Activated CD4-positive, alpha-beta T cell treated with anti-CD3 and anti-CD28 coated beads for 36 hours (primary cell): ENCODE data around the gene TLE3. TPM values are rescaled to one million over a fixed set of nuclear protein-coding genes. Genes with fewer than 3 reads are reported as not detected.
"Not testable (repeated sequence)": the region's sequence is repeated elsewhere in the genome, so short reads cannot be mapped to it uniquely, and the experiment has no call there.

Experiments
- ATAC-seq: fragments of 200-7000 bp; cut with Tn5 transposase; one replicate; pipeline ENCODE4 v1.10.0; 2021; ENCODE audit warnings: mild to moderate bottlenecking, moderate library complexity
- CTCF ChIA-PET: fragments of 350-600 bp; sonication (Branson Sonifier 250); formaldehyde crosslinking; loops from one replicate; lab custom pipeline; 2021; ENCODE audit warnings: antibody characterized with exemption; lab: Charles Lee
- POLR2A ChIA-PET: fragments of 350-600 bp; sonication (Branson Sonifier 250); formaldehyde crosslinking; loops from one replicate; lab custom pipeline; 2021; ENCODE audit warnings: antibody characterized with exemption, inconsistent platforms; lab: Charles Lee
- DNase-seq: peaks from one replicate; pipeline ENCODE4 v3.0.0-alpha.2; 2020
- H3K27ac Mint-ChIP-seq: one replicate; pipeline ENCODE4 v1.8.0; 2021; ENCODE audit warnings: mixed read lengths
- H3K27me3 Mint-ChIP-seq: one replicate; pipeline ENCODE4 v1.8.0; 2021; ENCODE audit warnings: mixed read lengths
- H3K36me3 Mint-ChIP-seq: one replicate; pipeline ENCODE4 v1.8.0; 2021; ENCODE audit warnings: low read depth, mixed read lengths
- H3K4me1 Mint-ChIP-seq: one replicate; pipeline ENCODE4 v1.8.0; 2021; ENCODE audit warnings: mixed read lengths
- H3K4me3 Mint-ChIP-seq: one replicate; pipeline ENCODE4 v1.8.0; 2021; ENCODE audit warnings: mild to moderate bottlenecking, moderate library complexity, mixed read lengths
- H3K9me3 Mint-ChIP-seq: one replicate; pipeline ENCODE4 v1.8.0; 2021; ENCODE audit warnings: low read depth, mixed read lengths
- intact Hi-C, 2 experiments: fragments of 100-400 bp; cut with DNase I in 1 of 2; cut with micrococcal nuclease in 1 of 2; formaldehyde crosslinking; loops; one replicate each; pipeline versions ENCODE4 v1.14.2 to v1.15.1; 2022 to 2024; cut with DNase I, micrococcal nuclease
- total RNA-seq, 2 experiments: library from RNA; stranded (reverse); gene quantifications; one replicate each; pipeline ENCODE4 v1.2.3, GENCODE V29; 2021

Gene TLE3
- total RNA-seq, 2 experiments from 2014 or later: 89.2 to 97.6 TPM

- no peak for DNase-seq
- no peak for ATAC-seq
- Mint-ChIP-seq H3K4me1 (peaks cover 3% of the 10 kb centered on the region), H3K27me3 (peaks cover 3% of the 10 kb centered on the region), H3K4me3 (no peak overlapping the region), H3K9me3 (no peaks in the 10 kb centered on the region), H3K36me3 (no peaks in the 10 kb centered on the region), H3K27ac (no peak overlapping the region)
- CTCF ChIA-PET: interaction anchor here (0.8 kb wide), 1 partner anchor 338 kb away, joined by 3 read pairs; no protein-coding TSS in a partner anchor
- POLR2A ChIA-PET: no interaction called here
- intact Hi-C loops: no loop called here
These were observed 27.9 kb upstream of the TLE3 start for GRCh38 chr15:70125605-70126004.

- ATAC-seq (no peak), DNase-seq (no peak)
- H3K4me3 Mint-ChIP-seq: no peak overlapping the region
- POLR2A ChIA-PET: no interaction called here
- H3K9me3 Mint-ChIP-seq: no peaks in the 10 kb centered on the region
- no peak overlapping the region for H3K27ac Mint-ChIP-seq
- intact Hi-C loops: loop anchor here in 1 of 2 experiments (2.0 kb wide), 1 partner anchor 29 kb away; no protein-coding TSS in a partner anchor
- H3K4me1 Mint-ChIP-seq: no peaks in the 10 kb centered on the region
- H3K36me3 Mint-ChIP-seq: no peaks in the 10 kb centered on the region
- H3K27me3 Mint-ChIP-seq: peaks cover 3% of the 10 kb centered on the region
- CTCF ChIA-PET: interaction anchor here (0.7 kb wide), 1 partner anchor 260 kb away, joined by 3 read pairs; no protein-coding TSS in a partner anchor
These were observed 24.0 kb upstream of the TLE3 start for GRCh38 chr15:70121624-70122302.

GRCh38 chr15:70120958-70121623 is 23.4 kb upstream of the TLE3 start:
- CTCF ChIA-PET: interaction anchor here (0.7 kb wide), 1 partner anchor 260 kb away, joined by 3 read pairs; no protein-coding TSS in a partner anchor
- no peaks in the 10 kb centered on the region for H3K4me1 Mint-ChIP-seq
- H3K27ac Mint-ChIP-seq: no peak overlapping the region

GRCh38 chr15:70119911-70120508 is 22.3 kb upstream of the TLE3 start:
- H3K9me3 Mint-ChIP-seq: no peaks in the 10 kb centered on the region
- intact Hi-C loops: loop anchor here in 1 of 2 experiments (2.0 kb wide), 1 partner anchor 31 kb away; no protein-coding TSS in a partner anchor
- ATAC-seq (no peak), DNase-seq (no peak)
- peaks cover 2% of the 10 kb centered on the region for H3K27me3 Mint-ChIP-seq
- ChIA-PET CTCF (no interaction called here), POLR2A (no interaction called here)
- no peak overlapping the region for H3K4me3 Mint-ChIP-seq
- H3K4me1 Mint-ChIP-seq: no peaks in the 10 kb centered on the region
- no peak overlapping the region for H3K27ac Mint-ChIP-seq
- H3K36me3 Mint-ChIP-seq: no peaks in the 10 kb centered on the region

More at GRCh38 chr15:70120958-70121623, 23.4 kb upstream of the TLE3 start:
- Mint-ChIP-seq H3K27me3 (peaks cover 3% of the 10 kb centered on the region), H3K36me3 (no peaks in the 10 kb centered on the region), H3K4me3 (no peak overlapping the region), H3K9me3 (no peaks in the 10 kb centered on the region)
- DNase-seq (no peak), ATAC-seq (no peak)
- POLR2A ChIA-PET: no interaction called here
- intact Hi-C loops: loop anchor here in 1 of 2 experiments (2.0 kb wide), 1 partner anchor 30 kb away; no protein-coding TSS in a partner anchor

GRCh38 chr15:70118599-70118998 is 20.9 kb upstream of the TLE3 start:
- Mint-ChIP-seq H3K4me3 (no peak overlapping the region), H3K9me3 (no peaks in the 10 kb centered on the region), H3K27ac (no peak overlapping the region), H3K4me1 (no peaks in the 10 kb centered on the region), H3K27me3 (no peaks in the 10 kb centered on the region), H3K36me3 (no peaks in the 10 kb centered on the region)
- DNase-seq: no peak
- POLR2A ChIA-PET: no interaction called here
- intact Hi-C loops: no loop called here
- ATAC-seq: no peak
- CTCF ChIA-PET: interaction anchor here (0.6 to 1.0 kb wide), 2 partner anchors 52 to 349 kb away, joined by 3 read pairs; no protein-coding TSS in a partner anchor

GRCh38 chr15:70116317-70116716 is 18.6 kb upstream of the TLE3 start:
- no peak for DNase-seq

DNA sequence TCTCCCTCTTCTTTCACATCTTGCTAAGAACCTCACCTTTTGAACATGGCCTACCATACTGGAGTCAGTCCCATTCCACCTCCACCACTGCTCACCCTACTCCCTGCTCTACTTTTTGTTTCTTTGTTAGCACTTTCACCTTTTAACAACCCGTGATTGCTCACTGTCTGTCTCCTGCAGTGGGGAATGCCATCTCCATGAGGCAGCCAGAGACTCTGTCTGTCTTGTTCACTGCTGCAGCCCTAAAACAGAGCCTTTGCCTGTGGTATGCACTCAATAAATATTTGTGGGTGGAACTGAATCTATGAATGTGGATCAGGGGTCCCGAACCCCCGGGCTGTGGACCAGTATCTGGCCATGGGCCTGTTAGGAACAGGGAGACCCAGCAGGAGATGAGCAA is 16.5 kb upstream of the TLE3 start:
- no peak overlapping the region for H3K4me3 Mint-ChIP-seq
- no peaks in the 10 kb centered on the region for H3K9me3 Mint-ChIP-seq
- H3K4me1 Mint-ChIP-seq: no peaks in the 10 kb centered on the region
- no peak for DNase-seq
- intact Hi-C loops: no loop called here
- CTCF ChIA-PET: interaction anchor here (1.0 kb wide), 1 partner anchor 377 kb away, joined by 3 read pairs; no protein-coding TSS in a partner anchor
- no peaks in the 10 kb centered on the region for H3K36me3 Mint-ChIP-seq
- POLR2A ChIA-PET: no interaction called here
- no peak overlapping the region for H3K27ac Mint-ChIP-seq
- ATAC-seq: no peak
- H3K27me3 Mint-ChIP-seq: peaks cover 3% of the 10 kb centered on the region

More at GRCh38 chr15:70116317-70116716, 18.6 kb upstream of the TLE3 start:
- Mint-ChIP-seq H3K9me3 (no peaks in the 10 kb centered on the region), H3K4me3 (no peak overlapping the region), H3K27ac (no peak overlapping the region), H3K4me1 (no peaks in the 10 kb centered on the region), H3K27me3 (peaks cover 3% of the 10 kb centered on the region), H3K36me3 (no peaks in the 10 kb centered on the region)
- intact Hi-C loops: no loop called here
- POLR2A ChIA-PET: no interaction called here
- no peak for ATAC-seq
- CTCF ChIA-PET: interaction anchor here (1.0 kb wide), 1 partner anchor 13 kb away, joined by 3 read pairs; no protein-coding TSS in a partner anchor

DNA sequence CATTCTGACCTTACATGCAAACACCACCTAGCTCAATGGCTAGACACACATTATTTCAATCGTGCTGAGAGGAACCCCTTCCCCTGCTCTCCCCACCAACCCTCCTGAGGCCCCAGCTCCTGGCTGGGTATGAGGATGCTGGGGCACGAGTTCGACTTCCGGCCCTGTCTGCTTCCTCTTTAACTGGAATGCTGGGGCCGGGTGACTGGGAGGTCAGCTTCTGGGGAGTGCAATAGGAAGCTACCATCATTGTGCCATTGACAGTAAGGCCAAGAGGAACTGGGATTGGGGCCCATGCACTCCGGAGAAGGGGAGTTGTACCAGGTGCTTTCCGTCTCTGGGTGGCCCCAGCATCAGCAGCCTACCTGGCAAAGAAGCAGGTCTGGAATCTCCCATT is 15.6 kb upstream of the TLE3 start:
- DNase-seq: no peak
- no peak for ATAC-seq
- no peaks in the 10 kb centered on the region for H3K4me1 Mint-ChIP-seq
- no peaks in the 10 kb centered on the region for H3K36me3 Mint-ChIP-seq
- H3K9me3 Mint-ChIP-seq: no peaks in the 10 kb centered on the region
- H3K27me3 Mint-ChIP-seq: peaks cover 3% of the 10 kb centered on the region
- CTCF ChIA-PET: interaction anchor here (0.7 kb wide), 1 partner anchor 377 kb away, joined by 3 read pairs; no protein-coding TSS in a partner anchor
- no peak overlapping the region for H3K27ac Mint-ChIP-seq
- H3K4me3 Mint-ChIP-seq: no peak overlapping the region
- POLR2A ChIA-PET: no interaction called here
- intact Hi-C loops: no loop called here

DNA sequence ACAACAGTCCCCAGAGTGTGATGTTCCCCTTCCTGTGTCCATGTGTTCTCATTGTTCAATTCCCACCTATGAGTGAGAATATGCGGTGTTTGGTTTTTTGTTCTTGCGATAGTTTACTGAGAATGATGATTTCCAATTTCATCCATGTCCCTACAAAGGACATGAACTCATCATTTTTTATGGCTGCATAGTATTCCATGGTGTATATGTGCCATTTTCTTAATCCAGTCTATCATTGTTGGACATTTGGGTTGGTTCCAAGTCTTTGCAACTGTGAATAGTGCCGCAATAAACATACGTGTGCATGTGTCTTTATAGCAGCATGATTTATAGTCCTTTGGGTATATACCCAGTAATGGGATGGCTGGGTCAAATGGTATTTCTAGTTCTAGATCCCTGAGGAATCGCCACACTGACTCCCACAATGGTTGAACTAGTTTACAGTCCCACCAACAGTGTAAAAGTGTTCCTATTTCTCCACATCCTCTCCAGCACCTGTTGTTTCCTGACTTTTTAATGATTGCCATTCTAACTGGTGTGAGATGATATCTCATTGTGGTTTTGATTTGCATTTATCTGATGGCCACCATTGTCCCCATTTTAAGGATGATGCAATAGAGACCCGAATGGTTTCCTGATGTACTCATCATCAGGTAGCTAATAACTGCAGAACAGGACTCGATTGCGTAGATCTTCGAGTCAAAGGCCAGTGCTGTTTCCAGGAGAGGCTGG is 15.0 kb upstream of the TLE3 start:
- ATAC-seq, H3K27ac Mint-ChIP-seq, H3K4me1 Mint-ChIP-seq, intact Hi-C loops, DNase-seq, H3K4me3 Mint-ChIP-seq, POLR2A ChIA-PET, H3K36me3 Mint-ChIP-seq, H3K9me3 Mint-ChIP-seq, H3K27me3 Mint-ChIP-seq: not testable (repeated sequence)
- CTCF ChIA-PET: interaction anchor here (0.7 kb wide), 1 partner anchor 377 kb away, joined by 3 read pairs; no protein-coding TSS in a partner anchor

- Mint-ChIP-seq H3K27me3 (peaks cover 3% of the 10 kb centered on the region), H3K9me3 (no peaks in the 10 kb centered on the region), H3K4me3 (no peak overlapping the region), H3K4me1 (no peaks in the 10 kb centered on the region), H3K36me3 (no peaks in the 10 kb centered on the region), H3K27ac (no peak overlapping the region)
- ChIA-PET POLR2A (no interaction called here), CTCF (no interaction called here)
- DNase-seq: no peak
- no peak for ATAC-seq
- intact Hi-C loops: no loop called here
These were observed 14.3 kb upstream of the TLE3 start for GRCh38 chr15:70112074-70112395.
